GM21515 (cell line): ENCODE results near the gene CALB2.
"Not testable (repeated sequence)": the region's sequence is repeated elsewhere in the genome, so short reads cannot be mapped to it uniquely, and the experiment has no call there.

Experiments
- ATAC-seq: cut with Tn5 transposase; IDR thresholded peaks from one replicate; pipeline ENCODE4 v1.9.1; 2021; ENCODE audit not compliant: unreplicated experiment

The CALB2 gene

GRCh38 chr16:71352466-71352865, 6.1 kb upstream of the CALB2 start:
- ATAC-seq, result no peak

- no peak for ATAC-seq
Measured at GRCh38 chr16:71352963-71353460, 5.5 kb upstream of the CALB2 start.

GRCh38 chr16:71353736-71354135, 4.8 kb upstream of the CALB2 start:
- ATAC-seq, result no peak

GRCh38 chr16:71354156-71354555, 4.4 kb upstream of the CALB2 start:
- ATAC-seq, result no peak

- no peak for ATAC-seq
Measured at GRCh38 chr16:71356051-71356740, 2.3 kb upstream of the CALB2 start.

GRCh38 chr16:71356936-71357335, 1.6 kb upstream of the CALB2 start:
- ATAC-seq, result not testable (repeated sequence)

- ATAC-seq, result no peak
Measured at GRCh38 chr16:71357681-71358080, 842 bp upstream of the CALB2 start.

- ATAC-seq, result no peak
Measured at GRCh38 chr16:71359431-71359830, 908 bp downstream of the CALB2 start.

GRCh38 chr16:71360378-71360777, 1.9 kb downstream of the CALB2 start:
- ATAC-seq, result no peak

GRCh38 chr16:71364133-71364681, 5.7 kb downstream of the CALB2 start:
- no peak for ATAC-seq

- no peak for ATAC-seq
Measured at GRCh38 chr16:71365021-71365420, 6.5 kb downstream of the CALB2 start.

GRCh38 chr16:71367241-71367976, 8.9 kb downstream of the CALB2 start:
- no peak for ATAC-seq

GRCh38 chr16:71368958-71369357, 10.4 kb downstream of the CALB2 start:
- ATAC-seq, result no peak

- no peak for ATAC-seq
Measured at GRCh38 chr16:71369494-71369893, 11.0 kb downstream of the CALB2 start.

- ATAC-seq, result no peak
Measured at GRCh38 chr16:71371237-71371636, 12.7 kb downstream of the CALB2 start.

GRCh38 chr16:71373073-71373472, 14.6 kb downstream of the CALB2 start:
- ATAC-seq, result no peak

GRCh38 chr16:71376465-71377157, 18.1 kb downstream of the CALB2 start:
- ATAC-seq, result no peak

- ATAC-seq, result no peak
Measured at GRCh38 chr16:71379711-71380110, 21.2 kb downstream of the CALB2 start.

GRCh38 chr16:71380831-71381230, 22.3 kb downstream of the CALB2 start:
- no peak for ATAC-seq

GRCh38 chr16:71383054-71383773, 24.7 kb downstream of the CALB2 start:
- ATAC-seq, result no peak
